Body of pancreas (tissue), 4 donors: Measurements from ENCODE around the gene ZNF134. TPM values are rescaled to one million over a fixed set of nuclear protein-coding genes. Genes with fewer than 3 reads are reported as not detected.

Source experiments
- ATAC-seq: fragments of 150-250 bp; one replicate; pipeline ENCODE4 v1.9.1; 2016
- DNase-seq, 4 donors: peaks; one replicate each; pipeline ENCODE4 v3.0.0-alpha.2; 2019
- H3K27ac ChIP-seq, 4 donors: fragments of 200-600 bp; sonication (generic); 1 replicate in 3 of 4; 2 replicates in 1 of 4; pipeline versions ENCODE4 v1.5.1 to v1.6.1; 2016 to 2019; ENCODE audit warnings: mild to moderate bottlenecking in 1 of 4, mixed read lengths in 1 of 4, moderate library complexity in 1 of 4
- H3K27me3 ChIP-seq, 2 donors: fragments of 200-600 bp; sonication (generic); one replicate each; pipeline ENCODE4 v1.6.0; 2016; ENCODE audit warnings: mild to moderate bottlenecking in 1 of 2
- H3K36me3 ChIP-seq, 2 donors: fragments of 200-600 bp; sonication (generic); replicated peaks in 1 of 2; 2 replicates each; pipeline ENCODE4 v1.5.1; 2016; ENCODE audit warnings: low read depth in 2 of 2; ENCODE audit not compliant: insufficient read depth in 1 of 2
- H3K4me1 ChIP-seq: fragments of 200-600 bp; sonication (generic); one replicate; pipeline ENCODE4 v1.6.0; 2016
- H3K4me3 ChIP-seq, 2 donors: fragments of 200-600 bp; sonication (generic); 1 replicate in 1 of 2; 2 replicates in 1 of 2; pipeline ENCODE4 v1.5.1; 2016 to 2019
- H3K9me3 ChIP-seq, 3 donors: fragments of 200-600 bp; sonication (generic); 1 replicate in 2 of 3; 2 replicates in 1 of 3; pipeline ENCODE4 v1.5.1; 2016
- POLR2A ChIP-seq, 3 donors: fragments of 450-650 bp; IDR thresholded peaks; one replicate each; pipeline ENCODE4 v1.6.1; 2016; ENCODE audit warnings: antibody characterized with exemption in 3 of 3, mild to moderate bottlenecking in 2 of 3
- WGBS, 2 donors: methylation state at CpG; one replicate each; pipeline ENCODE4 v1.1.5; 2017; 5-methylcytosine and 5-hydroxymethylcytosine counted together
- intact Hi-C: fragments of 100-400 bp; cut with DNase I; formaldehyde crosslinking; loops from one replicate; pipeline ENCODE4 v1.15.1; 2023
- total RNA-seq, 2 donors: library from RNA; depleted of rRNA; stranded (reverse); fragments of >200 nt; gene quantifications; one replicate each; pipeline ENCODE4 v1.1.0, GENCODE V29; 2016
- TF ChIP-seq, protein P1 (sequence below), 7 experiments: fragments of 450-650 bp in 4 of 7; fragments of 200-600 bp in 3 of 7; sonication (generic) in 3 of 7; IDR thresholded peaks; one replicate each; pipeline ENCODE4 v1.5.1; 2016 to 2019; ENCODE audit warnings: antibody characterized with exemption in 7 of 7

Gene ZNF134
- total RNA-seq, 2 donors from 2014 or later = 6.6 to 10.9 TPM

DNA sequence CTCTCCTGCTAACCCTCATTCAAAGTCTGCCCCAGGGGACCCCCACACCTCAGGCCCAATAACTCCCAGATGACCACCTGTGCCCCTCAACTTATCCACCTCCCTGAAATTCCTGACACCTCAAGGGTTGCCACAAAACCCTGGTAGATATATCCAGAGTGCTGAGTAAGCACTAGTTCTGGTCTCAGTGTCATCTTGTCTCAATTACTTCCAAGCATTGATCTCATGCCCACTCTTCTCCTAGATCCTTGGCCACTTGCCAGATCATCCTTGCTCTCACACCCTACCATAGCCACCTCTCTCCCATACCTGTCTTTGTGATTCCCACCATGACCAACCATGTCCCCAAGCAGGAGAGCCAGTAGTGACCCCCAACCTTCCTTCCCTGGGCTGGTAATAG lies 37.4 kb upstream of the ZNF134 start:
- DNase-seq = no peak
- peaks cover 0 to 52% (median 6%) of the 10 kb centered on the region in 3 donors for H3K9me3 ChIP-seq

DNA sequence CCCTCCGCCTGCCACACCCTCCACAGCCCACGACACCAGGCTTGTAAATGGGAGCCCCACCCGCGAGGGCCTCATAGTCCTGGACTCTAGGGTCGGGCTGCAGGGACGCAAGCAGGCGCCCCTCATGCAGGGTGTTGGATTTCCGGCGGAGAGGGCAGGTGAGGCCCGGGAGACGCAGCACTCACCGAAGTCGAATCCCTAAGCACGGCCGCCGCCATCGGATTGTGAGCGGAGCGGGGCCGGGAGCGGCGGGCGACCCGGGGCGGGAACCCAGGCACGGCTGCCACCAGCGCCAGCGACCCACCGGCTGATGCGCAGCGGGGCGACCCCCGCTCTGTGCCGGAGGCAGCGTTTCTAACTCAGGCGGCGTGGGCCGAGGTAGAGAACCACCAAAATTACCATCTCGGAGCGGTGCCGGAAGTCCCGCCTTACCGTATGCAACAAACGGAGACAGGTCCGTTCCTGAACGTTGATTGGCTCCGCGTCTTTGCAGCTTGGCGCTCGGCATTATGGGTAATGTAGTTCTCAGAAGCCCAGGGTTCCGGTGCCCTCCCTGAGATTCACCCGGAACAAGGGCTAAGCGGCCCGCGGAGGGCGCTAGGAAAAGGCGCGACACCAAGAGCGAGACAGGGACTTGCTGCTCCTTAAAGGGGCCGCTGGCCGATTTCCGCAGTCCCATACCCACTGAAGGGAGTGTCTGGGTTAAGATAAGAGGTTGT lies 35.4 kb upstream of the ZNF134 start, which contains the start of gene ZNF416:
Gene ZNF416, minus strand, starts transcription at position 425 of the 719 bp plus-strand sequence. Its CDS starts 207 bp downstream, at position 218.
- H3K27me3 ChIP-seq = no peaks in the 10 kb centered on the region
- DNase-seq (peak; percentile 96 to 99 (median 98)), ATAC-seq (peak; percentile 99)
- peaks cover 12 to 16% of the 10 kb centered on the region in 2 donors for H3K36me3 ChIP-seq
- intact Hi-C loops = no loop called here
- WGBS, 2 donors = 0 to 1% methylated on average over 34 to 62 of the region's 62 CpGs
- peaks cover 0 to 32% (median 2%) of the 10 kb centered on the region in 3 donors for H3K9me3 ChIP-seq
- peak within 1 kb of the TSS; percentile 92 to 96 for H3K4me3 ChIP-seq
- TF ChIP-seq POLR2A (IDR thresholded peaks at IDR 0.05) = peak in 2 of 3 donors; percentile 24 to 39
- TF ChIP-seq, protein P1, sequence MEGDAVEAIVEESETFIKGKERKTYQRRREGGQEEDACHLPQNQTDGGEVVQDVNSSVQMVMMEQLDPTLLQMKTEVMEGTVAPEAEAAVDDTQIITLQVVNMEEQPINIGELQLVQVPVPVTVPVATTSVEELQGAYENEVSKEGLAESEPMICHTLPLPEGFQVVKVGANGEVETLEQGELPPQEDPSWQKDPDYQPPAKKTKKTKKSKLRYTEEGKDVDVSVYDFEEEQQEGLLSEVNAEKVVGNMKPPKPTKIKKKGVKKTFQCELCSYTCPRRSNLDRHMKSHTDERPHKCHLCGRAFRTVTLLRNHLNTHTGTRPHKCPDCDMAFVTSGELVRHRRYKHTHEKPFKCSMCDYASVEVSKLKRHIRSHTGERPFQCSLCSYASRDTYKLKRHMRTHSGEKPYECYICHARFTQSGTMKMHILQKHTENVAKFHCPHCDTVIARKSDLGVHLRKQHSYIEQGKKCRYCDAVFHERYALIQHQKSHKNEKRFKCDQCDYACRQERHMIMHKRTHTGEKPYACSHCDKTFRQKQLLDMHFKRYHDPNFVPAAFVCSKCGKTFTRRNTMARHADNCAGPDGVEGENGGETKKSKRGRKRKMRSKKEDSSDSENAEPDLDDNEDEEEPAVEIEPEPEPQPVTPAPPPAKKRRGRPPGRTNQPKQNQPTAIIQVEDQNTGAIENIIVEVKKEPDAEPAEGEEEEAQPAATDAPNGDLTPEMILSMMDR (IDR thresholded peaks at IDR 0.05) = peak in 4 of 7 experiments; percentile 8 to 24 (median 22)
- H3K4me1 ChIP-seq = peaks cover 16% of the 10 kb centered on the region
- H3K27ac ChIP-seq = peak within 1 kb of the TSS in 2 of 4 donors; percentile 58 to 71

More for the DNA sequence above, 37.4 kb upstream of the ZNF134 start:
- intact Hi-C loops = no loop called here
- H3K27me3 ChIP-seq = no peaks in the 10 kb centered on the region
- TF ChIP-seq, protein P1 (IDR thresholded peaks at IDR 0.05) = no peak
- TF ChIP-seq POLR2A (IDR thresholded peaks at IDR 0.05) = no peak
- ATAC-seq = no peak
- H3K27ac ChIP-seq = no peak overlapping the region
- peaks cover 9% of the 10 kb centered on the region for H3K4me1 ChIP-seq
- peaks cover 21 to 23% of the 10 kb centered on the region in 2 donors for H3K36me3 ChIP-seq
- no peak overlapping the region for H3K4me3 ChIP-seq

DNA sequence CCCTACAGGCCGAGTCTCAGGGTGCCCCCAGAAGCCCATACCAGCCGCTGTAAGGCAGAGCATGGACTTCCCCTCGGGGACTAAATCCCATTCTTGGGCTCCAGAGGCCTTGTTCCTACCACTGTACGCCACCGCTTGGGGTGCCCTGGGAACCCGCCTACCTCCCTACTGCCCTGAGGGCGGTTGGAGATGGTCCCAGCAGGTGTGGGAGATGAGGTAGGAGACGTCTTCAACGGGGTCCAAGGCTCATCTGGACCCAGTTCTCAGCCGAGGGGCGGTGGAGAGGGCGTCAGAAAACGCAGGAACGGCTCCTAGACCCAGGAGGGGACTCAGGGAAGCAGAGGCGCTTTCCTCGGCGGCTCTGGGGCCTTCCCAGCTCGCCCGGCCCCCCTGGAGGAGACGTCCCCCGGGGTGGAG lies 30.9 kb upstream of the ZNF134 start:
- H3K27ac ChIP-seq = no peak overlapping the region
- no peak overlapping the region for H3K4me3 ChIP-seq
- TF ChIP-seq, protein P1 (IDR thresholded peaks at IDR 0.05) = no peak
- TF ChIP-seq POLR2A (IDR thresholded peaks at IDR 0.05) = no peak
- H3K4me1 ChIP-seq = peaks cover 18% of the 10 kb centered on the region
- no peak for ATAC-seq
- intact Hi-C loops = no loop called here
- WGBS, 2 donors = 22 to 39% methylated on average over 14 to 19 of the region's 21 CpGs
- peaks cover 0 to 20% (median 0%) of the 10 kb centered on the region in 3 donors for H3K9me3 ChIP-seq
- H3K36me3 ChIP-seq = no peaks in the 10 kb centered on the region
- DNase-seq = no peak
- no peaks in the 10 kb centered on the region for H3K27me3 ChIP-seq

DNA sequence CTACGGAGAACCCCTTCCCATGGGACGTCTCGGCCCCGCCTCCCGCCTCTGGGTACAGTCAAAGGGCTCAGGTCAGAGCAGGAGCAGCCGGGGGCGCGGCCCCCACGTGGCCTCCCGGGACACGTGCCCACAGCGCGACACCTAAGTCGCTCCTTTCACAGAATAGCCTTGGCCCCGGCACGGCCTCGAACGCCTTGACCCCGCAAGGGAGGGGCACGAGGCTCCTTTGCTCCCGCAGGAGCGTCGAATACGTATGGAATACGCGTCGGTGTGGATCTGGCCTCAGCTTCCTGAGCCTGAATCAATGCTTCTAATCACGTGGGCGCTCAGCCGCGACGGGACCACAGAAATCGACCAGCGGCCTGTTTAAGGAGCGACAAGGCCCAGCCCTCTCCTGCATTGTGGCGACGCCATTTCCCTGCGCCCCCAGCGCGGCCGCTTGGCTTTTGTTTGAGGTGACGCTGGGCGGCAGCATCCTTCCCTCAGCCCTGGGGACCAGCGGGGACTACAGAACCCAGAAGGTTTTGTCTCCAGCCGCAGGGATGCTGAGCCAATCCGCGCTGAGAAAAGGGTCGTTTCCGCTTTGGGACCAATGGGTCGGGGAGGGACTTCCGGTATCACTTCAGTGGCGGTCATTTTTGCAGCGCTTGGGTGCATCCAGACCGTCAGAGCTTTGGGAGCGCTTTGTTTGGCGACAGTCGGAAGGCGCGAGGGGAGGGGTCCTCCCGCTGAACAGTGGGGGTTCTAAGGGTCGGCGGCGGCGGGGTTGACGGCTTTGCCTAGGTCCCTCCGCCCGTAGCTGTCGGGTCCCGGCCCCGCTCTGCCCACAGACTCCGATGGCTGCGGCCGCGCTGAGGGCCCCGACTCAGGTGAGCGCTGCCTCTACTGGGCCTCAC lies 30.3 kb upstream of the ZNF134 start, which contains the start of gene ZIK1:
Gene ZIK1, plus strand, starts transcription at position 625 of the 896 bp plus-strand sequence. Its CDS starts 212 bp downstream, at position 837.
- intact Hi-C loops = no loop called here
- ATAC-seq (peak; percentile 89), DNase-seq (peak; percentile 71 to 88 (median 78))
- Histone ChIP-seq H3K27ac (peak within 1 kb of the TSS in 2 of 4 donors; percentile 33 to 38), H3K4me3 (peak within 1 kb of the TSS in 1 of 2 donors; percentile 19), H3K9me3 (peaks cover 0 to 20% (median 0%) of the 10 kb centered on the region in 3 donors), H3K36me3 (no peaks in the 10 kb centered on the region), H3K4me1 (peaks cover 15% of the 10 kb centered on the region), H3K27me3 (no peaks in the 10 kb centered on the region)
- WGBS, 2 donors = 0 to 3% methylated on average over 1 to 76 of the region's 76 CpGs
- peak in 2 of 3 donors; percentile 53 for TF ChIP-seq POLR2A (IDR thresholded peaks at IDR 0.05)
- TF ChIP-seq, protein P1 (IDR thresholded peaks at IDR 0.05) = peak in 1 of 7 experiments; percentile 7
